ENCODE data around the gene ZNF407. TPM values are rescaled to one million over a fixed set of nuclear protein-coding genes. Genes with fewer than 3 reads are reported as not detected.

The ZNF407 gene
- total RNA-seq, 1 experiment from 2014 or later = 7.6 TPM

DNA sequence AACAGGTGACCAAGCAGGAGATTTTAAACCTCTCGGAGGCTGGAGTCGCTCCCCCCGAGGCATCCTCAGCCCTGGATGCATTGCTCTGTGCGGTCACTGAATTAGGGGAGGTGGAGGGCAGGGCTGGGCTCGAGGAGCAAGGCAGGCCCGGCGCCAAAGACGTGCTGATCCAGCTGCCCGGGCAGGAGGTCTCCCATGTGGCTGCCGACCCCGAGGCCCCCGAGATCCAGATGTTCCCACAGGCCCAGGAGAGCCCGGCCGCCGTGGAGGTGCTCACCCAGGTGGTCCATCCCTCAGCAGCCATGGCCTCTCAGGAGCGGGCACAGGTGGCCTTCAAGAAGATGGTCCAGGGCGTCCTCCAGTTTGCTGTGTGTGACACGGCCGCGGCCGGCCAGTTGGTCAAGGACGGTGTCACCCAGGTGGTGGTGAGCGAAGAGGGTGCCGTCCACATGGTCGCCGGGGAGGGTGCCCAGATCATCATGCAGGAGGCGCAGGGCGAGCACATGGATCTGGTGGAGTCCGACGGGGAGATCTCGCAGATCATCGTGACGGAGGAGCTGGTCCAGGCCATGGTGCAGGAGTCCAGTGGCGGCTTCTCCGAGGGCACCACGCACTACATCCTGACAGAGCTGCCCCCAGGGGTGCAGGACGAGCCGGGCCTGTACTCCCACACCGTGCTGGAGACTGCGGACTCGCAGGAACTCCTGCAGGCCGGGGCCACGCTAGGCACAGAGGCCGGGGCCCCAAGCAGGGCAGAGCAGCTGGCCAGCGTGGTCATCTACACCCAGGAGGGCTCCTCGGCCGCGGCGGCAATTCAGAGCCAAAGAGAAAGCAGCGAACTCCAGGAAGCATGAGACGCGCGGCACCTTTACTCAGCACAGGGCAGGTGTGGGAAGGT lies 466.2 kb downstream of the ZNF407 start:
- no peak for DNase-seq (ENCODE audit: low read depth, low spot score)
- no peaks in the 10 kb centered on the region for H3K9me2 ChIP-seq (ENCODE audit: insufficient read depth)
- no peaks in the 10 kb centered on the region for H3K27me3 ChIP-seq (ENCODE audit: insufficient read depth, low read length)
- intact Hi-C loops (cut with micrococcal nuclease) = no loop called here
- no peak overlapping the region for H3K27ac ChIP-seq (ENCODE audit: low read depth, low read length)
- no peak overlapping the region for H3K9ac ChIP-seq (ENCODE audit: low read length)
- no TSS peak for BruUV-seq (replicated peaks)
- ChIA-PET POLR2A (no interaction called here), CTCF (no interaction called here), RAD21 (ENCODE audit: low non-redundant PET in 1 of 2, low total read pairs in 2 of 2, uncharacterized antibody in 2 of 2, unreplicated experiment in 2 of 2) (no interaction called here)
- H3K4me2 ChIP-seq (ENCODE audit: low read length) = no peak overlapping the region
- no peak overlapping the region for H2AFZ ChIP-seq (ENCODE audit: low read depth, low read length, poor library complexity, severe bottlenecking)
- no peaks in the 10 kb centered on the region for H3K79me2 ChIP-seq (ENCODE audit: insufficient read depth, low read length)
- TF ChIP-seq EZH2 (IDR thresholded peaks at IDR 0.05) (no peak), CEBPB (IDR thresholded peaks at IDR 0.05; ENCODE audit: low read depth) (no peak), ZFX (IDR thresholded peaks at IDR 0.05) (no peak), POLR2AphosphoS5 (IDR thresholded peaks at IDR 0.05; ENCODE audit: low read depth, low read length) (no peak), ZNF274 (IDR thresholded peaks at IDR 0.05; ENCODE audit: low read depth, low read length) (no peak), TCF7L2 (IDR thresholded peaks at IDR 0.05; ENCODE audit: borderline replicate concordance, extremely low read depth, insufficient read depth, insufficient read length) (no peak), FOSL1 (IDR thresholded peaks at IDR 0.05; ENCODE audit: low read depth) (no peak), REST (IDR thresholded peaks at IDR 0.05; ENCODE audit: low read depth) (no peak), SRF (IDR thresholded peaks at IDR 0.05; ENCODE audit: low read depth) (no peak), POLR2A (IDR thresholded peaks at IDR 0.05; ENCODE audit: borderline replicate concordance, extremely low read depth, insufficient read depth, insufficient read length) (no peak), MAX (IDR thresholded peaks at IDR 0.05) (no peak), JUND (IDR thresholded peaks at IDR 0.05) (no peak), EGR1 (IDR thresholded peaks at IDR 0.05; ENCODE audit: low read depth) (no peak), ELF1 (IDR thresholded peaks at IDR 0.05; ENCODE audit: borderline replicate concordance, low read depth) (no peak), EZH2phosphoT487 (IDR thresholded peaks at IDR 0.05; ENCODE audit: borderline replicate concordance) (no peak), ZBTB33 (IDR thresholded peaks at IDR 0.05; ENCODE audit: extremely low read depth, insufficient replicate concordance, low read length) (no peak), RAD21 (IDR thresholded peaks at IDR 0.05; ENCODE audit: low read depth) (no peak), YY1 (IDR thresholded peaks at IDR 0.05; ENCODE audit: extremely low read depth, insufficient replicate concordance, low read depth, low read length) (no peak), SP1 (IDR thresholded peaks at IDR 0.05; ENCODE audit: low read depth) (no peak)
- H3K4me1 ChIP-seq (ENCODE audit: control insufficient read depth in 1 of 2, insufficient read depth in 2 of 2, low read length in 2 of 2) = no peaks in the 10 kb centered on the region
- no peak for ATAC-seq
- no peaks in the 10 kb centered on the region for H4K20me1 ChIP-seq (ENCODE audit: insufficient read depth)
- no peaks in the 10 kb centered on the region for H3K36me3 ChIP-seq (ENCODE audit: control insufficient read depth in 1 of 2, insufficient read depth in 2 of 2, low read length in 2 of 2)
- H3K4me3 ChIP-seq (replicated peaks in 1 of 2; ENCODE audit: low read depth in 1 of 2, low read length in 2 of 2) = no peak overlapping the region
- H3K9me3 ChIP-seq (ENCODE audit: control insufficient read depth in 1 of 2, insufficient read depth in 1 of 2, low read depth in 1 of 2, low read length in 2 of 2) = no peaks in the 10 kb centered on the region
